CD14-positive monocyte (primary cell): Measurements from ENCODE around the gene GALNT12. TPM values are rescaled to one million over a fixed set of nuclear protein-coding genes. Genes with fewer than 3 reads are reported as not detected.

ENCODE experiments used
- DNase-seq, 3 donors: peaks; one replicate each; pipeline ENCODE4 v3.0.0-alpha.2; 2011 to 2022
- H2AFZ ChIP-seq: 2 replicates; pipeline ENCODE4 v1.6.0; 2012; ENCODE audit warnings: mild to moderate bottlenecking, low read depth, low read length, inconsistent platforms; ENCODE audit not compliant: insufficient read depth, poor library complexity, severe bottlenecking
- H3K27ac ChIP-seq, 2 donors: 1 replicate in 1 of 2; 2 replicates in 1 of 2; pipeline ENCODE4 v1.5.1; 2012 to 2013; ENCODE audit warnings: low read length in 2 of 2, control low read depth in 1 of 2, inconsistent platforms in 1 of 2, low read depth in 1 of 2, mild to moderate bottlenecking in 1 of 2
- H3K27me3 ChIP-seq, 2 donors: one replicate each; pipeline versions ENCODE4 v1.6.0 to v1.6.1; 2011 to 2013; ENCODE audit warnings: low read length in 2 of 2; ENCODE audit not compliant: control insufficient read depth in 2 of 2, insufficient read depth in 2 of 2
- H3K36me3 ChIP-seq, 2 donors: replicated peaks in 1 of 2; 1 replicate in 1 of 2; 2 replicates in 1 of 2; pipeline versions ENCODE4 v1.5.1 to v1.6.1; 2012 to 2013; ENCODE audit warnings: low read length in 2 of 2, control low read depth in 1 of 2, inconsistent platforms in 1 of 2, mild to moderate bottlenecking in 1 of 2; ENCODE audit not compliant: insufficient read depth in 2 of 2, control insufficient read depth in 1 of 2
- H3K4me1 ChIP-seq, 2 donors: 1 replicate in 1 of 2; 2 replicates in 1 of 2; pipeline versions ENCODE4 v1.5.1 to v1.6.1; 2012 to 2013; ENCODE audit warnings: low read length in 2 of 2, control low read depth in 1 of 2, inconsistent platforms in 1 of 2, mild to moderate bottlenecking in 1 of 2, moderate library complexity in 1 of 2; ENCODE audit not compliant: insufficient read depth in 2 of 2, control insufficient read depth in 1 of 2
- H3K4me2 ChIP-seq: replicated peaks from 2 replicates; pipeline ENCODE3; 2012; ENCODE audit warnings: low read length, moderate library complexity, mild to moderate bottlenecking; ENCODE audit not compliant: poor library complexity, severe bottlenecking; ENCODE audit errors: extremely low read depth
- H3K4me3 ChIP-seq, 3 experiments: fragments of 200-600 bp in 1 of 3; sonication (generic) in 1 of 3; replicated peaks in 1 of 3; 1 replicate in 2 of 3; 2 replicates in 1 of 3; pipeline ENCODE4 v1.5.1; 2011 to 2013; ENCODE audit warnings: low read length in 3 of 3, mild to moderate bottlenecking in 3 of 3, control low read depth in 2 of 3, low read depth in 2 of 3, inconsistent platforms in 1 of 3, moderate library complexity in 1 of 3
- H3K79me2 ChIP-seq: 2 replicates; pipeline ENCODE4 v1.6.0; 2012; ENCODE audit warnings: mild to moderate bottlenecking, control low read depth, inconsistent platforms, low read length, moderate library complexity; ENCODE audit not compliant: insufficient read depth
- H3K9ac ChIP-seq: 2 replicates; pipeline ENCODE4 v1.6.0; 2017; ENCODE audit warnings: low read length, mild to moderate bottlenecking; ENCODE audit not compliant: insufficient read depth, poor library complexity, severe bottlenecking
- H3K9me3 ChIP-seq, 2 donors: replicated peaks in 1 of 2; 1 replicate in 1 of 2; 2 replicates in 1 of 2; pipeline versions ENCODE4 v1.5.1 to v1.6.1; 2012 to 2013; ENCODE audit warnings: low read length in 2 of 2, control low read depth in 1 of 2; ENCODE audit not compliant: control insufficient read depth in 1 of 2, insufficient read depth in 1 of 2
- H4K20me1 ChIP-seq: 2 replicates; pipeline ENCODE4 v1.6.0; 2012; ENCODE audit warnings: mild to moderate bottlenecking, low read length, control low read depth, moderate library complexity; ENCODE audit not compliant: insufficient read depth
- H3K27ac Mint-ChIP-seq, 7 donors: one replicate each; pipeline ENCODE4 v1.8.0; 2020; ENCODE audit warnings: mild to moderate bottlenecking in 7 of 7, mixed read lengths in 7 of 7, moderate library complexity in 6 of 7, inconsistent platforms in 2 of 7
- H3K27me3 Mint-ChIP-seq, 3 donors: one replicate each; pipeline ENCODE4 v1.8.0; 2021 to 2022; ENCODE audit warnings: low read depth in 3 of 3, mild to moderate bottlenecking in 3 of 3, mixed read lengths in 3 of 3, moderate library complexity in 3 of 3, inconsistent platforms in 1 of 3
- H3K36me3 Mint-ChIP-seq, 2 donors: one replicate each; pipeline ENCODE4 v1.8.0; 2020; ENCODE audit warnings: mixed read lengths in 2 of 2, inconsistent platforms in 1 of 2, mild to moderate bottlenecking in 1 of 2
- H3K4me1 Mint-ChIP-seq: one replicate; pipeline ENCODE4 v1.8.0; 2020; ENCODE audit warnings: mild to moderate bottlenecking, mixed read lengths
- H3K4me3 Mint-ChIP-seq, 2 donors: one replicate each; pipeline ENCODE4 v1.8.0; 2020; ENCODE audit warnings: mild to moderate bottlenecking in 2 of 2, mixed read lengths in 2 of 2, moderate library complexity in 1 of 2
- H3K9me3 Mint-ChIP-seq, 7 donors: one replicate each; pipeline ENCODE4 v1.8.0; 2020 to 2022; ENCODE audit warnings: mixed read lengths in 7 of 7, mild to moderate bottlenecking in 6 of 7, moderate library complexity in 6 of 7, inconsistent platforms in 2 of 7
- WGBS: methylation state at CpG from one replicate; pipeline ENCODE4 v1.1.5; 2013; ENCODE audit warnings: missing lambda C conversion rate; ENCODE audit not compliant: insufficient coverage; 5-methylcytosine and 5-hydroxymethylcytosine counted together
- intact Hi-C, 2 donors: fragments of 100-400 bp; cut with micrococcal nuclease; formaldehyde crosslinking; loops; one replicate each; pipeline versions ENCODE4 v1.15.0 to v1.15.1; 2023
- polyA plus RNA-seq, 3 donors: library from polyadenylated mRNA; depleted of rRNA in 1 of 3; unstranded in 2 of 3; stranded (reverse) in 1 of 3; fragments of 300-500 nt in 2 of 3; fragments of >200 nt in 1 of 3; fragmentation: Illumina TruSeq in 2 of 3; gene quantifications; 1 replicate in 2 of 3; 2 replicates in 1 of 3; pipeline ENCODE4 v1.2.3, GENCODE V29; 2012 to 2021
- TF ChIP-seq, protein P1 (sequence below): fragments of 200-600 bp; IDR thresholded peaks from one replicate; pipeline ENCODE4 v1.8.0; 2022; ENCODE audit warnings: antibody characterized with exemption, mild to moderate bottlenecking

Gene GALNT12
- polyA plus RNA-seq, 3 donors: 0.16 TPM; not detected in 2

DNA sequence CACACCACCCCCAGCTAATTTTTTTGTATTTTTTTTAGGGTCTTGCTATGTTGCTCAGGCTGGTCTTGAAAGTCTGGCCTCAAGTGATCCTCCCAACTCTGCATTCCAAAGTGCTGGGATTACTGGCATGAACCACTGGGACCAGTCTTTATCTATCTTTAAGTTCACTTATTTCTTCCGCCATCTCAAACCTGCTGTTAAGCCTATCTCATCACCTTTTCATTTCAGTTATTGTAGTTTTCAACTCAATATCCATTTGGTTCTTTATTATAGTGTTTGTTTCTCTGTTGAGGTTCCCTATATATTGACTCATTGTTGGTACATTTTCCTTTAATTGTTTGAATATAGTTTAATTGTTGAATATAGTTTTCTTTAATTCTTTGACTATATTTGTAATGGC, 48.1 kb downstream of the GALNT12 start:
- peaks cover 6 to 11% (median 7%) of the 10 kb centered on the region in 3 donors for H3K27me3 Mint-ChIP-seq
- H3K36me3 Mint-ChIP-seq: no peaks in the 10 kb centered on the region
- Histone ChIP-seq H2AFZ (no peak overlapping the region), H4K20me1 (no peaks in the 10 kb centered on the region), H3K9ac (no peak overlapping the region), H3K79me2 (no peaks in the 10 kb centered on the region), H3K4me1 (peaks cover 0 to 5% of the 10 kb centered on the region in 2 donors), H3K9me3 (peaks cover 4 to 6% of the 10 kb centered on the region in 2 donors), H3K36me3 (no peaks in the 10 kb centered on the region), H3K27ac (no peak overlapping the region), H3K27me3 (no peaks in the 10 kb centered on the region), H3K4me2 (no peak overlapping the region), H3K4me3 (no peak overlapping the region)
- no peak for DNase-seq
- H3K4me3 Mint-ChIP-seq: no peak overlapping the region
- peaks cover 16% of the 10 kb centered on the region for H3K4me1 Mint-ChIP-seq
- H3K27ac Mint-ChIP-seq: no peak overlapping the region
- no CpG with 5 or more reads among the region's 1 CpG for WGBS
- TF ChIP-seq, protein P1, sequence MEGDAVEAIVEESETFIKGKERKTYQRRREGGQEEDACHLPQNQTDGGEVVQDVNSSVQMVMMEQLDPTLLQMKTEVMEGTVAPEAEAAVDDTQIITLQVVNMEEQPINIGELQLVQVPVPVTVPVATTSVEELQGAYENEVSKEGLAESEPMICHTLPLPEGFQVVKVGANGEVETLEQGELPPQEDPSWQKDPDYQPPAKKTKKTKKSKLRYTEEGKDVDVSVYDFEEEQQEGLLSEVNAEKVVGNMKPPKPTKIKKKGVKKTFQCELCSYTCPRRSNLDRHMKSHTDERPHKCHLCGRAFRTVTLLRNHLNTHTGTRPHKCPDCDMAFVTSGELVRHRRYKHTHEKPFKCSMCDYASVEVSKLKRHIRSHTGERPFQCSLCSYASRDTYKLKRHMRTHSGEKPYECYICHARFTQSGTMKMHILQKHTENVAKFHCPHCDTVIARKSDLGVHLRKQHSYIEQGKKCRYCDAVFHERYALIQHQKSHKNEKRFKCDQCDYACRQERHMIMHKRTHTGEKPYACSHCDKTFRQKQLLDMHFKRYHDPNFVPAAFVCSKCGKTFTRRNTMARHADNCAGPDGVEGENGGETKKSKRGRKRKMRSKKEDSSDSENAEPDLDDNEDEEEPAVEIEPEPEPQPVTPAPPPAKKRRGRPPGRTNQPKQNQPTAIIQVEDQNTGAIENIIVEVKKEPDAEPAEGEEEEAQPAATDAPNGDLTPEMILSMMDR: no peak
- peaks cover 0 to 10% (median 4%) of the 10 kb centered on the region in 7 donors for H3K9me3 Mint-ChIP-seq
- intact Hi-C loops: loop anchor here in 1 of 2 donors (10.0 kb wide), 1 partner anchor 119 kb away; no protein-coding TSS in a partner anchor

DNA sequence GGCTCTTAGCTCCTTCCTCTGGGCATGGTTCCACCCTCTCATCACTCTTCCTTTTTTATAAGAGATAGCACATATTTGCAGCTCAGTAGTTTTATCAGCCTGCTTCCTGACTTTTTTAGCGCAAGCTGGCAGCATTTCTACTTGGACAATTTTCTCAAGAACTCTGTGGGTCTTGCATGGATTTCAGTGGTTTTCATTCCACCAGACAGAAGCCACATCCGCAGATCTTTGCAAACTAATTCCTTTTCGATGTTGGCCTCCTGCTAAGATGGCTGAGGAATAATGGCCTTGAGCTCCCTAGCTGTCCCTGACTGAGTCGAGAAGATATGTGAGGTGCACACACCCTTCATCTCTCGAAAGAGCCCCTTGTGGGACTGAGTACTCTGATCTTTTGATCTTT, 49.5 kb downstream of the GALNT12 start:
- WGBS: 100% methylated on average over 4 of the region's 5 CpGs
- no peak overlapping the region for H3K27ac ChIP-seq
- no peak overlapping the region for H3K4me3 ChIP-seq
- no peak overlapping the region for H2AFZ ChIP-seq
- H4K20me1 ChIP-seq: no peaks in the 10 kb centered on the region
- intact Hi-C loops: loop anchor here in 1 of 2 donors (10.0 kb wide), 1 partner anchor 118 kb away; no protein-coding TSS in a partner anchor
- Mint-ChIP-seq H3K36me3 (no peaks in the 10 kb centered on the region), H3K27ac (no peak overlapping the region), H3K9me3 (peaks cover 0 to 10% (median 4%) of the 10 kb centered on the region in 7 donors), H3K4me1 (peaks cover 22% of the 10 kb centered on the region), H3K4me3 (no peak overlapping the region), H3K27me3 (peaks cover 6 to 12% (median 7%) of the 10 kb centered on the region in 3 donors)
- H3K4me2 ChIP-seq: no peak overlapping the region
- TF ChIP-seq, protein P1: no peak
- no peak overlapping the region for H3K9ac ChIP-seq
- H3K79me2 ChIP-seq: no peaks in the 10 kb centered on the region
- peaks cover 4 to 8% of the 10 kb centered on the region in 2 donors for H3K4me1 ChIP-seq
- no peak for DNase-seq
- no peaks in the 10 kb centered on the region for H3K27me3 ChIP-seq
- peaks cover 4 to 6% of the 10 kb centered on the region in 2 donors for H3K9me3 ChIP-seq
- no peaks in the 10 kb centered on the region for H3K36me3 ChIP-seq
